Osteocyte (in vitro differentiated cells): ENCODE results near the gene OR5H15. TPM values are rescaled to one million over a fixed set of nuclear protein-coding genes. Genes with fewer than 3 reads are reported as not detected.
"Not testable (repeated sequence)": the region's sequence is repeated elsewhere in the genome, so short reads cannot be mapped to it uniquely, and the experiment has no call there.

Experiments
- DNase-seq: peaks from one replicate; pipeline ENCODE4 v3.0.0; 2021; ENCODE audit warnings: mixed read lengths; ENCODE audit not compliant: unreplicated experiment; ENCODE audit errors: extremely low spot score
- H3K27ac Mint-ChIP-seq: one replicate; pipeline ENCODE4 v1.8.0; 2021; ENCODE audit warnings: mild to moderate bottlenecking, mixed read lengths; ENCODE audit not compliant: unreplicated experiment
- H3K27me3 Mint-ChIP-seq: one replicate; pipeline ENCODE4 v1.8.0; 2021; ENCODE audit warnings: mixed read lengths; ENCODE audit not compliant: unreplicated experiment
- H3K36me3 Mint-ChIP-seq: one replicate; pipeline ENCODE4 v1.8.0; 2021; ENCODE audit warnings: mixed read lengths; ENCODE audit not compliant: unreplicated experiment
- H3K4me1 Mint-ChIP-seq: one replicate; pipeline ENCODE4 v1.8.0; 2021; ENCODE audit warnings: mixed read lengths; ENCODE audit not compliant: unreplicated experiment
- H3K4me3 Mint-ChIP-seq: one replicate; pipeline ENCODE4 v1.8.0; 2021; ENCODE audit warnings: mild to moderate bottlenecking, moderate library complexity, mixed read lengths; ENCODE audit not compliant: unreplicated experiment
- H3K9me3 Mint-ChIP-seq: one replicate; pipeline ENCODE4 v1.8.0; 2021; ENCODE audit warnings: mixed read lengths; ENCODE audit not compliant: unreplicated experiment
- CTCF ChIP-seq: fragments of 200-600 bp; sonication (generic); IDR thresholded peaks from 2 replicates; pipeline ENCODE4 v1.5.0; 2021; ENCODE audit warnings: antibody characterized with exemption, mild to moderate bottlenecking, moderate library complexity
- long read RNA-seq: library from polyadenylated mRNA; unstranded; transcript quantifications from one replicate; pipeline ENCODE4 v2.0.0, GENCODE V29; 2021
- total RNA-seq: library from RNA; stranded (reverse); gene quantifications from 2 replicates; pipeline ENCODE4 v1.2.1, GENCODE V29; 2021

The OR5H15 gene
- total RNA-seq: not detected in 2 replicates
- long read RNA-seq: 0 reads

DNA sequence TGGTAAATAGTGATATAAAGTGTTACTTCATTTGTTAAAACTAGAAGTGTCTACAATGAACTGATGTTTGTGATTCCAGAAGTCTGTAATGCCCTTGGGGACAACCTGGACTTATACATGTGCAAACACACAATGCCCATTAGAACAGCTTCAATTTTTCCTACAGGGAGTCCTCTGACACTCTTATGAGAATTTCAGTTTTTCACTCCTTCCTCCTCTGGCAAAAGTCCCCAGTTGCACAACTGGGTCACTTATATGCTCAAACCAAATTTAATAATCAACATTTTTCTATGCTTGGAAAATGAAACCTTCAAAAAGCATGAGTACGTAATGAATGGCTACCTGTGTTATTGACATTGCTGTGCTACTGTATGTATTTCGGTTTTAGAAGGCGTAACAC is at the start of gene OR5H15:
Gene OR5H15, plus strand, starts transcription at position 301 of the 400 bp plus-strand sequence. CDS start 2,004 bp downstream, outside the sequence.
- Mint-ChIP-seq H3K27ac (no peak within 1 kb of the TSS), H3K4me3 (no peak within 1 kb of the TSS), H3K4me1 (no peaks in the 10 kb centered on the region), H3K36me3 (no peaks in the 10 kb centered on the region), H3K9me3 (no peaks in the 10 kb centered on the region), H3K27me3 (no peaks in the 10 kb centered on the region)
- DNase-seq: no peak
- TF ChIP-seq CTCF: no peak

GRCh38 chr3:98130421-98130820 is 36.1 kb upstream of the OR5H15 start, which contains the start of gene OR5H1:
OR5H1 (plus strand) TSS chr3:98130721; CDS start chr3:98132698, 1,977 bp downstream.
- TF ChIP-seq CTCF: no peak
- peaks cover 3% of the 10 kb centered on the region for H3K27me3 Mint-ChIP-seq
- H3K9me3 Mint-ChIP-seq: no peaks in the 10 kb centered on the region
- no peaks in the 10 kb centered on the region for H3K36me3 Mint-ChIP-seq
- no peak within 1 kb of the TSS for H3K4me3 Mint-ChIP-seq
- no peak within 1 kb of the TSS for H3K27ac Mint-ChIP-seq
- no peaks in the 10 kb centered on the region for H3K4me1 Mint-ChIP-seq
- DNase-seq: no peak

GRCh38 chr3:98136631-98137030 is 29.9 kb upstream of the OR5H15 start:
- no peak for TF ChIP-seq CTCF
- Mint-ChIP-seq H3K9me3 (no peaks in the 10 kb centered on the region), H3K36me3 (no peaks in the 10 kb centered on the region), H3K27ac (no peak overlapping the region), H3K4me3 (no peak overlapping the region), H3K27me3 (peaks cover 8% of the 10 kb centered on the region), H3K4me1 (no peaks in the 10 kb centered on the region)
- no peak for DNase-seq

DNA sequence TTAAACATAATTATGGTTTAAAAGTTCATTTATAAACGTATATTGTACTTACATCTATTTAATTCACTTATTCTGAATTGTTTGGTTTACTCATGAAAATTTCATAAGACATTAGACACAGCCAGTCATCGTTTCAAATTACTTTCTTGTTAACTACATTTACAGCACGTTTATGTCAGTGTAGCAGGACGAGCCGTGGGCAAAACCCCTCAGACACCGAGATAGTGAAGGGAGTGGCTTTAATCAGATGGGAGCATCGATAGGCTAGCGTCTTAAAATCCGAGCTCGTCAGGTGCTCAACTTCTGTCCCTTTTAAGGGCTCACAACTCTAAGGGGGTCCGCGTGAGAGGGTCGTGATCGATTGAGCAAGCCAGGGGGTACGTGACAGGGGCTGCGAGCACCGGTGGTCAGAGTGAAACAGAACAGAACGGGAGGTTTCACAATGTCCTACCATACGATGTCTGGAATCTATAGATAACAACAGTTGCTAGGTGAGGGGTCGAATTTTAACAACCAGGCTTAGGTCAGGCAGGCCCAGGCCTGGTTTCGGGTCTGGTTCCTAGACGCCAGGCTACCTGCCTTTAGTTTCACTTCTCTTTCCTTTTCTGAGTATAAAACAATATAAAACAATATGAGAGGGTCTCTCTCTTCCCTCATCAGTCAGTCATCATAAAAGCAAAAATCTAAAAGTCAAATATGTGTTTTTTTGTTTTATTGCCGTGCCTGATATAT is 28.5 kb upstream of the OR5H15 start:
- H3K4me1 Mint-ChIP-seq, DNase-seq, H3K27me3 Mint-ChIP-seq, H3K4me3 Mint-ChIP-seq, H3K27ac Mint-ChIP-seq, H3K9me3 Mint-ChIP-seq, H3K36me3 Mint-ChIP-seq: not testable (repeated sequence)

GRCh38 chr3:98140531-98140930 is 26.0 kb upstream of the OR5H15 start:
- no peak for DNase-seq
- Mint-ChIP-seq H3K4me1 (no peaks in the 10 kb centered on the region), H3K27me3 (peaks cover 8% of the 10 kb centered on the region), H3K27ac (no peak overlapping the region), H3K36me3 (no peaks in the 10 kb centered on the region), H3K9me3 (no peaks in the 10 kb centered on the region), H3K4me3 (no peak overlapping the region)
- no peak for TF ChIP-seq CTCF
